ENCODE measurements around the gene NXN. TPM values are rescaled to one million over a fixed set of nuclear protein-coding genes. Genes with fewer than 3 reads are reported as not detected.

The NXN gene
- polyA plus RNA-seq, 1 of the 3 experiments (the other 2 are of a cell fraction) = 23.9 TPM

GRCh38 chr17:970364-970763 lies 9.2 kb downstream of the NXN start (continued):
- TF ChIP-seq TAF1 (IDR thresholded peaks at IDR 0.05; ENCODE audit: borderline replicate concordance, low read depth, low read length) = no peak
- TF ChIP-seq POLR2AphosphoS5 (IDR thresholded peaks at IDR 0.05; ENCODE audit: low read depth, low read length) = no peak
- no peak for TF ChIP-seq SMC3 (IDR thresholded peaks at IDR 0.05; ENCODE audit: low read depth, low read length)
- TF ChIP-seq EP300 (IDR thresholded peaks at IDR 0.05; ENCODE audit: borderline replicate concordance in 1 of 2, low read depth in 1 of 2, low read length in 1 of 2) = no peak

- CTCF ChIA-PET = interaction anchor here (0.7 to 1.0 kb wide), 4 partner anchors 11 to 170 kb away, joined by 3 to 5 read pairs (median 3); no protein-coding TSS in a partner anchor
- POLR2A ChIA-PET = no interaction called here
- WGBS (ENCODE audit: low lambda C conversion rate) = 59% methylated on average over 18 of the region's 18 CpGs
- Histone ChIP-seq H3K4me1 (ENCODE audit: control insufficient read depth in 1 of 2, insufficient read depth in 2 of 2, low read depth in 1 of 2, low read length in 1 of 2) (peaks cover 0 to 3% of the 10 kb centered on the region in 2 experiments; a peak in 1 of 4 replicates), H3K9ac (no peak overlapping the region), H3K27ac (ENCODE audit: low read depth in 2 of 2, low read length in 1 of 2) (no peak overlapping the region), H3K36me3 (replicated peaks in 1 of 2; ENCODE audit: control insufficient read depth in 1 of 2, insufficient read depth in 2 of 2, low read length in 1 of 2) (no peaks in the 10 kb centered on the region), H3F3A (replicated peaks; ENCODE audit: insufficient read depth) (no peaks in the 10 kb centered on the region), H2AFZ (ENCODE audit: low read depth) (no peak overlapping the region), H3K27me3 (ENCODE audit: insufficient read depth) (peaks cover 58% of the 10 kb centered on the region), H3K79me2 (ENCODE audit: insufficient read depth) (peaks cover 13% of the 10 kb centered on the region), H3K9me3 (no peaks in the 10 kb centered on the region), H4K20me1 (ENCODE audit: insufficient read depth) (peaks cover 26% of the 10 kb centered on the region), H3K4me2 (no peak overlapping the region), H3K9me2 (no peaks in the 10 kb centered on the region), H3K4me3 (ENCODE audit: low read depth in 2 of 2, low read length in 1 of 2) (no peak overlapping the region)
- TF ChIP-seq TAF1 (IDR thresholded peaks at IDR 0.05; ENCODE audit: borderline replicate concordance, low read depth, low read length) (no peak), FOXM1 (IDR thresholded peaks at IDR 0.05; ENCODE audit: low read depth) (no peak), EP300 (IDR thresholded peaks at IDR 0.05; ENCODE audit: borderline replicate concordance in 1 of 2, low read depth in 1 of 2, low read length in 1 of 2) (no peak), GABPA (IDR thresholded peaks at IDR 0.05; ENCODE audit: low read depth) (no peak), IRF3 (IDR thresholded peaks at IDR 0.05; ENCODE audit: low read depth, low read length) (no peak), RCOR1 (IDR thresholded peaks at IDR 0.05; ENCODE audit: low read length) (no peak), YY1 (IDR thresholded peaks at IDR 0.05; ENCODE audit: low read depth) (no peak), FOSL2 (IDR thresholded peaks at IDR 0.05; ENCODE audit: borderline replicate concordance, low read depth) (no peak), JUND (IDR thresholded peaks at IDR 0.05) (no peak)
- DNase-seq = peak; percentile 28
These were observed 9.7 kb downstream of the NXN start for GRCh38 chr17:969811-970355.

GRCh38 chr17:968812-969730 lies 10.5 kb downstream of the NXN start:
- Histone ChIP-seq H3K27me3 (ENCODE audit: insufficient read depth) (peaks cover 60% of the 10 kb centered on the region), H3K9me2 (no peaks in the 10 kb centered on the region), H3K9ac (no peak overlapping the region), H4K20me1 (ENCODE audit: insufficient read depth) (peaks cover 25% of the 10 kb centered on the region; the same call in 1 of the 2 replicates), H3K4me2 (no peak overlapping the region), H3K36me3 (replicated peaks in 1 of 2; ENCODE audit: control insufficient read depth in 1 of 2, insufficient read depth in 2 of 2, low read length in 1 of 2) (no peaks in the 10 kb centered on the region), H3K9me3 (no peaks in the 10 kb centered on the region), H3K27ac (ENCODE audit: low read depth in 2 of 2, low read length in 1 of 2) (no peak overlapping the region), H3K4me1 (ENCODE audit: control insufficient read depth in 1 of 2, insufficient read depth in 2 of 2, low read depth in 1 of 2, low read length in 1 of 2) (peaks cover 0 to 5% of the 10 kb centered on the region in 2 experiments; a peak in 1 of 4 replicates), H3F3A (replicated peaks; ENCODE audit: insufficient read depth) (no peaks in the 10 kb centered on the region), H3K79me2 (ENCODE audit: insufficient read depth) (peaks cover 12% of the 10 kb centered on the region), H2AFZ (ENCODE audit: low read depth) (no peak overlapping the region), H3K4me3 (ENCODE audit: low read depth in 2 of 2, low read length in 1 of 2) (no peak overlapping the region)
- peak; percentile 34 for DNase-seq
- TF ChIP-seq NFIC (IDR thresholded peaks at IDR 0.05; ENCODE audit: borderline replicate concordance) (no peak), CHD2 (IDR thresholded peaks at IDR 0.05; ENCODE audit: low read length, partially characterized antibody) (no peak), NRF1 (IDR thresholded peaks at IDR 0.05; ENCODE audit: low read depth, low read length) (no peak), REST (IDR thresholded peaks at IDR 0.05; ENCODE audit: low read depth, low read length) (no peak)
- WGBS (ENCODE audit: low lambda C conversion rate) = 53% methylated on average over 24 of the region's 24 CpGs
- ChIA-PET POLR2A (no interaction called here), CTCF (interaction anchor here (0.7 to 1.7 kb wide), 5 partner anchors 12 to 174 kb away, joined by 3 to 4 read pairs (median 3); no protein-coding TSS in a partner anchor)
